22Rv1 (cell line): Measurements from ENCODE around the gene VRK1.

Source experiments
- ZFX ChIP-seq: fragments of 450-650 bp; IDR thresholded peaks from 2 replicates; pipeline ENCODE4 v1.6.1; 2017; ENCODE audit warnings: antibody characterized with exemption, borderline replicate concordance
- TF ChIP-seq, protein P1 (sequence below): fragments of 450-650 bp; IDR thresholded peaks from 2 replicates; pipeline ENCODE4 v1.5.1; 2017; ENCODE audit warnings: mild to moderate bottlenecking

DNA sequence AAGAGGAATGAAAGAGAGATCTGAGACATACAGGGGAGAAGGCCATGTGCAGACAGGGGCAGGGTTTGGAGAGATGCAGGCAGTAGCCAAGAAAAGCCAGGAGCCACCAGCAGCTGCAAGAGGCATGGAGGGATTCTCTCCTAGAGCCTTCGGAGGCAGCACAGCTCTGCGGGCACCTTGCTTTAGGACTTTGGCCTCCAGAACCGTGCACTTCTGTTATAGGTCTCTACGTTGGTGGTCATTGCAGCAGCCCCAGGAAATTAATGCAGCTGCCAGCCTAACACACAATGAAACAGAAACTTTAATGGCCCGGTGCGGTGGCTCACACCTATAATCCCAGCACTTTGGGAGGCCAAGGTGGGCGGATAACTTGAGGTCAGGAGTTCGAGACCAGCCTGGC is 14.7 kb upstream of the VRK1 start:
- TF ChIP-seq, protein P1, sequence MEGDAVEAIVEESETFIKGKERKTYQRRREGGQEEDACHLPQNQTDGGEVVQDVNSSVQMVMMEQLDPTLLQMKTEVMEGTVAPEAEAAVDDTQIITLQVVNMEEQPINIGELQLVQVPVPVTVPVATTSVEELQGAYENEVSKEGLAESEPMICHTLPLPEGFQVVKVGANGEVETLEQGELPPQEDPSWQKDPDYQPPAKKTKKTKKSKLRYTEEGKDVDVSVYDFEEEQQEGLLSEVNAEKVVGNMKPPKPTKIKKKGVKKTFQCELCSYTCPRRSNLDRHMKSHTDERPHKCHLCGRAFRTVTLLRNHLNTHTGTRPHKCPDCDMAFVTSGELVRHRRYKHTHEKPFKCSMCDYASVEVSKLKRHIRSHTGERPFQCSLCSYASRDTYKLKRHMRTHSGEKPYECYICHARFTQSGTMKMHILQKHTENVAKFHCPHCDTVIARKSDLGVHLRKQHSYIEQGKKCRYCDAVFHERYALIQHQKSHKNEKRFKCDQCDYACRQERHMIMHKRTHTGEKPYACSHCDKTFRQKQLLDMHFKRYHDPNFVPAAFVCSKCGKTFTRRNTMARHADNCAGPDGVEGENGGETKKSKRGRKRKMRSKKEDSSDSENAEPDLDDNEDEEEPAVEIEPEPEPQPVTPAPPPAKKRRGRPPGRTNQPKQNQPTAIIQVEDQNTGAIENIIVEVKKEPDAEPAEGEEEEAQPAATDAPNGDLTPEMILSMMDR = no peak
- TF ChIP-seq ZFX = no peak
